Smooth muscle cell of the coronary artery (primary cell): ENCODE measurements around the gene CLCN2. TPM values are rescaled to one million over a fixed set of nuclear protein-coding genes. Genes with fewer than 3 reads are reported as not detected.

Experiments used
- total RNA-seq: library from RNA; depleted of rRNA; stranded (reverse); fragments of >200 nt; gene quantifications from 2 replicates; pipeline ENCODE4 v1.2.3, GENCODE V29; 2014; ENCODE audit warnings: low replicate concordance

Gene CLCN2
- 1.7 and 3.5 TPM in 2 replicates for total RNA-seq

DNA sequence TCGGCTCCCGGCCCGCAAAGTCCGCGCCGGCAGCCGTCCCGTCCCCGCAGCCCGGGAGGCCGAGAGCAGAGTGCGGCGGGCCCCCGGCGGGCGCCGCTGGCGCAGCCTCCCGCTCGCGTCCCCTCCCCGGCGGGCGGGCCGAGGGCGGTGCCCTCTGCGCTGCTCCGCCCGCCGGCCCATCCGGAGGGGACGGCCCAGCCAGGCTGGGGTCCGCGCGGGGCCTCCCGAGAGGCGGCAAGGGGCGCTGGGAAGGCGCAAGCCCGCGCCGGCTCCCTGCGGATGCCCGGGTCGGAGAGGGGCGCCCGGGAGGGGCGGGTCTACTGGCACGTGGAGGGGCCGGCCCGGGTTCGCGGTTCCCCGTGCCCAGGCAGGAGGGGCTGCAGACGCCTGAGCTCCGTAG, at the start of gene CLCN2, which contains the start of gene POLR2H:
TSS of gene CLCN2 (minus strand) at position 74 of the 400 bp plus-strand sequence. CDS start 126 bp downstream, outside the sequence.
TSS of gene POLR2H (plus strand) at position 179 of the 400 bp plus-strand sequence. CDS start 1,783 bp downstream, outside the sequence.

DNA sequence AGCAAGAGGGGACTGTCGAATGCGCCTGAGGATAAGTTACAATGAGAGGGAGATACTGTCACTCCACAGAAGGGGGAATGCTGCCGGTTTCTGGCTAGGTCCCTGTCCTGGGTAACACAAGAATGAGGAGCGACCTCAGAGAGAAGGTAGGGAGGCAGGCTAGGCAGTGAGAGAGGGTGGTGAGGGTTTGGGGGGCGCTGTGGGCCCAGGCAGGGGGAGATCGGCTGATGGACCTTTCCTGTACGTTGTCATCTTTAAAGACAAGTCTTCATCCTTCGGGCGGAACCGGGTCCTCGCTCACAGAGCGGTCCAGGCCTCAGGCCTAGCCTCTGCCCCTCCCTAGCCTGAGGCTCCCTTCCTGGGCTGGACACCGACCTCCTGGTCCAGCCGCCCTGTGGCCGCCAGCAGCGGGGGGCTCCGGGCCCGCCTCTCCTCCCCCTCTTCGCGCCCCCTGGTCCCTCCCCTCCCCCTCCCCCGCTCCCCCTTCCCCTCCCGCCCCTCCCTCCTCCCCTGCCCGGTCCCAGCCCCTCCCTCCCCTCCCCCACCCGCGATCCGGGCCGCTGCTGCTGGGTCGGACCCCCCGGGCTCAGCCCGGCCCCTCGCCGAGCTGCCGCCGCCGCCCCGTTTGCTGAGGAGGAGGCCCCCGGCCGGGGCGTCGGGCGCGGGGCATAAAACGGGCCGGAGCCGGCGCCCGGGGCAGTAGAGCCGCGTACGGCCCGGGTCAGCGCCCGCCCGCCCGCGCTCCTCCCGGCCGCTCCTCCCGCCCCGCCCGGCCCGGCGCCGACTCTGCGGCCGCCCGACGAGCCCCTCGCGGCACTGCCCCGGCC, 18.2 kb upstream of the CLCN2 start, which contains the start of gene CHRD:
TSS of gene CHRD (plus strand) at position 697 of the 827 bp plus-strand sequence. CDS start 265 bp downstream, outside the sequence.

DNA sequence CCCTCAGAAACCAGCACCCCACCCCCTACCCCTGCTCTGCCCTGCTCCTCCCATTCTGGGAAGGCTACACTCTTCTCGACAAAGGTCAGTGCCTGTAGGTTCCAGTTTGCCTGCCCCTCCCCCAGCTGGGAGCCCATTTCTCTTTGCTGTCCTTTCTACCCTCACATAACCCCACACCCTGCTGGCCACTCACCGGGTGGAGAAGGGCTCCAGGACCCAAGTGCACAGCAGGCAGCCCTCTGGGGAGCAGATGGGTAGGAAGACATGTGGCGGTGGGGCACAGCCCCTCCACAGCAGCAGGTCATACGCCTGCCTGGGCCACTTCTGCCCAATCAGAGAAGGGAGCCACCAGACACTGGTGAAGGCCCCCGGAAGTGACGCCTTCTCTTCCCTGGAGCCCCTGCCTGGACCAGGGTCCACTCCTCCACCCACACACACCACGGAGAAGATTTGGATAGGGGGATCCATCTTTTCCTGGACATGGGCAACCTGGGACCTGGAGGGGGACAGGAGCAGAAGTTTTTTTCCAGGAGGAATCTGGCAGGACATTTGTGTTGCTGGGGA, 16.6 kb upstream of the CLCN2 start, which contains the start of gene THPO:
TSS of gene THPO (minus strand) at position 326 of the 564 bp plus-strand sequence. CDS start 1,948 bp downstream, outside the sequence.

DNA sequence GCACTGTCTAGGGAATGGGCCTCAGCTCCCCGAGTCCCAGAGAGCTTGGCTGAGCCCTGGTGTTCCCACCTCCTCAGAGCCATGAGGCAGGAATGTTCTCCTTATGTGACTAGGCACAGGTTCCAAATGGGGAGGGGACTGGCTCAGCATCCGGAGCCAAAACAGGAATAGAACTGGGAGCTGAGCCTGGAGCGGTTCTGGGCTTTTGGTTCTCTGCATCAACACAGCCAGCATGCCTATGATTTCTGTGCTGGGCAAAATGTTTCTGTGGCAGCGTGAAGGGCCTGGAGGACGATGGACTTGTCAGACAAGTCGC, 24.0 kb downstream of the CLCN2 start, which contains the start of gene FAM131A:
TSS of gene FAM131A (plus strand) at position 202 of the 316 bp plus-strand sequence. CDS start at position 233, 31 bp downstream.

DNA sequence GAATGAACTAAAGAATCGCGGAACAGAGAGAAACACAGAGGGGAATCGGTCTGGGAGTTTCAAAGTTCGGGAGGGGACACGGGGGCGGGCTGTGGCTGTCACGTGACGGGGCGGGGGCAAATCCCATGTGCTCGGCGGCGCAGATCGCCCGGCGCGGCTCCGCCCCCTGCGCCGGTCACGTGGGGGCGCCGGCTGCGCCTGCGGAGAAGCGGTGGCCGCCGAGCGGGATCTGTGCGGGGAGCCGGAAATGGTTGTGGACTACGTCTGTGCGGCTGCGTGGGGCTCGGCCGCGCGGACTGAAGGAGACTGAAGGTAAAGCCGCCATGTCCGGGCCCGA, 47.1 kb downstream of the CLCN2 start, which contains the start of gene EIF4G1:
TSS of gene EIF4G1 (plus strand) at position 244 of the 337 bp plus-strand sequence. CDS start 1,191 bp downstream, outside the sequence.

DNA sequence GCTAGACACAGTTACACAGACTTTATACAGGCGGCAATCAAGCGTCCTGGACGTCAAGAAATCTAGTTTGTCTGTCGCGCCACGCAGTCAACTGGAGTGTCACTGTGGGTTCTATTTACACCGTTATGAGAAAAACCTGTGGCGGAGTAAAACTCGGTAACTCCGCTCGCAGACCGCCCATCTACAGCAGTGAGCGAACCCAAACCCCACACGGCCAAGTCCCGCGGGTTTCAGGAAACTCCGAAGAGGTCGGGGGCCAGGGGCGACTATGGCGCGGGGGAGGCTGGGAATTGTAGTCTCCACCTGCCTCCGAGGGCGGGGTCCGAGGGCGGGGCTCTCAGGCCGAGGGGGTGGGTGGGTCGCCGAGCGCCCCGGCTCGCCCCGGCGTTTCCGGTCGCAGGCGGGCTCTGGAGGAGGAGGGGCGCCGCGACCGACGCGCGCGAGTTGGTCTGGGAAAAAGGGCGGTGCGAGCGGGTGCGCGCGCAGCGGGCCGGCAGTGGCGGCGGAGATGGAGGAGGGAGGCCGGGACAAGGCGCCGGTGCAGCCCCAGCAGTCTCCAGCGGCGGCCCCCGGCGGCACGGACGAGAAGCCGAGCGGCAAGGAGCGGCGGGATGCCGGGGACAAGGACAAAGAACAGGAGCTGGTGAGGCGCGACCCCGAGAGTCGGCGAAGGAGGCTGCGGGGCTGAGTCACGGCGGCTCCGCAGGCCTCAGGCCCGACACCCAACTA, 62.5 kb downstream of the CLCN2 start, which contains the start of gene PSMD2:
TSS of gene PSMD2 (plus strand) at position 483 of the 729 bp plus-strand sequence. CDS start at position 509, 26 bp downstream.

Other genes starting within 250 kb of the CLCN2 start
- 31.4 and 35.0 TPM in 2 replicates for gene EIF2B5, start 226.2 kb downstream of the CLCN2 start, total RNA-seq
- 35.6 and 48.4 TPM in 2 replicates for gene DVL3, start 206.2 kb downstream of the CLCN2 start, total RNA-seq
- 739 and 849 TPM in 2 replicates for gene AP2M1, start 186.8 kb downstream of the CLCN2 start, total RNA-seq
- 51.6 and 85.5 TPM in 2 replicates for gene ABCF3, start 175.4 kb downstream of the CLCN2 start, total RNA-seq
- gene VWA5B2, start 132.0 kb downstream of the CLCN2 start, total RNA-seq: 1.3 TPM in 1 of 2 replicates, not detected in the other
- gene ALG3, start 112.6 kb downstream of the CLCN2 start, total RNA-seq: 23.9 and 32.4 TPM in 2 replicates
- gene EEF1AKMT4, start 111.9 kb downstream of the CLCN2 start, total RNA-seq: 1.6 and 4.3 TPM in 2 replicates
- 0.12 and 0.23 TPM in 2 replicates for gene CAMK2N2, start 100.1 kb downstream of the CLCN2 start, total RNA-seq
- not detected in 2 replicates for gene ECE2, start 85.6 kb downstream of the CLCN2 start, total RNA-seq
- 574 and 714 TPM in 2 replicates for gene PSMD2, start 62.4 kb downstream of the CLCN2 start, total RNA-seq
- gene EIF4G1, start 47.0 kb downstream of the CLCN2 start, total RNA-seq: 280 and 290 TPM in 2 replicates
- gene FAM131A, start 24.0 kb downstream of the CLCN2 start, total RNA-seq: 15.0 and 16.9 TPM in 2 replicates
- gene POLR2H, start 105 bp upstream of the CLCN2 start, total RNA-seq: 75.2 and 83.0 TPM in 2 replicates
- 0.12 TPM in 1 of 2 replicates, not detected in the other for gene THPO, start 16.6 kb upstream of the CLCN2 start, total RNA-seq
- 0.08 and 1.4 TPM in 2 replicates for gene CHRD, start 18.4 kb upstream of the CLCN2 start, total RNA-seq
- gene EPHB3, start 200.2 kb upstream of the CLCN2 start, total RNA-seq: 3.0 and 9.4 TPM in 2 replicates